GM18519 (cell line): ENCODE measurements around the gene NRARP.

Experiments used
- ATAC-seq: cut with Tn5 transposase; IDR thresholded peaks from one replicate; pipeline ENCODE4 v1.9.1; 2021; ENCODE audit warnings: mild to moderate bottlenecking, moderate library complexity; ENCODE audit not compliant: unreplicated experiment, low FRiP score

Gene NRARP

DNA sequence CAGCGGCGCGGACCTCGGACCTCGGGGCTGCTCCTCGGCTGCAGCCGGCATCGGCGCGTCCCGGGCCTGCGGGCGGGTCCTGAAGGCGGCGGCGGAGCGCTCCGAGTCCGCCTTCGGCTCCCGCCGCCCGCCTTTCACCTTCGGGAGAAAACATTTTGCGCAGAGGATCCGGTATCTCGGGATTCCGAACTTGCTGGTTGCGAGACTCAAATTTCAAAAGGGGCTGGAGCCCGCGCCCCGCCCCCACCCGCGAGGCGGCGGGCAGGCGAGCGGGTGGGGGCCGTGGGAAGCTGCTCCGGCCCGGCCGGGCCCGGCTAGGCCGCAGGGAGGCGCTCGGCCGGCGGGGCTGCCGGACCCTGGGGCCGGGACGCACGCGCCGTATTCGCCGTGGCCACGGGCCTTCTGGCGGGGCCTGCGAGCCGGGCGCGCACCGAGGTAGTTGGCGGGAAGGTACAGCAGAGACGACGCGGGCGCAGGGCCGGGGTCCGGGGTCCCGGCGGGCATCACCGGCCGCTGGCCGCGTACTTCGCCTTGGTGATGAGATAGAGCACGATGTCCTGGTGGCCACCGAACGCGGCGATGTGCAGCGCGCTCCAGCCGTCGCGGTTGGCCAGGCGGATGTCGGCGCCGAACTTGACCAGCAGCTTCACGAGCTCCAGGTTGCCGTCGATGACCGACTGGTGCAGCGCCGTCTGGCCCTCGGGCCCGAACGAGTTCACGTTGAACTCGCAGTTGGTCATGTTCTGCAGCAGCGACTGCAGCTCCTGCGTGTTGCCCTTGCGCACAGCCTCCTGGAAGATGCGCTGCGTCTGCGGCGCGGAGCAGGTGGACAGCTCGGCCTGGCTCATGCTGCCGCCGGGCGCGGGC lies 757 bp downstream of the NRARP start:
- peak; percentile 12 for ATAC-seq

DNA sequence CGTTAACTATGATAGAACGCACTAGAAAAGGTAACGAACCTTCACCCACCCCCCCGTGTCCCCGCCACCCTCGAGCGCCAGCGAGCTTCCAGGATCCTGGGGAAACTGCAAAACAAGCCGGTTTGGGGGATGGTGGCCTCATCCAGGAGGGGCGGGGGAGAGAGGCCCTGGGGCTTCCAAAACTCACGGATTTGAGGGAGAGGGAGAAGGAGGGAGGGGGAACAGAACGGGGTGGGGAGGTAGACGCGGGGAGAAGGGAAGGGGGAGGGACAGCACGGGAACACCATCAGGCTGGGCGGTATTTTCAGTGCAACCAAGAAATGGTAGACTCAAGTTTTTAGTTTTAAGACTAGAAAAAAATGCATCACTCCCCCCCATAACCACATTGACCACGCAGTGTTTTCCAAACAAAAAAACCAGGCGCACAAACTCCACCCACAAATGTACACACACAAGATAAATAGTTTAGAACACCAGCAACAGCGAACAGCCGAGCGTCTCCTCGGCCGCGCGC lies 1.4 kb downstream of the NRARP start:
- no peak for ATAC-seq

DNA sequence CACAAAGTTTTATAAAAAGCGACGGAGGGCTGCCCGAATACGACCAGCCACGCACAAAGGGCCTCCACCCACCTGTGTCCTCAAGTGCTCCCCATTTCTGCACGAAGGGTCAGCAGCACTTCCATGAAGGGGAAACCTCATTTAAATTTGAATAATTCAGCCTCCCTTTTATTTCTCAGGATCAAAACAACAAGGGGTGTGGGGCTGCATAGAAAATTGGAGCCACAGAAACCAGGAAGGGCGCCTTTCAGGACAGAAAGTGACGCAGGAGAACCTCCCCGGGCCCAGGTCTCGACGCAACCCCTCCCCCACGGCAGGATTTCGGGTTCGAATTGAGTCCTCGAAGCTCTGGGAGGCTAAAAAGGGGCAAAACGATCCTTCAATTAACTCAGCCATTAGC lies 2.1 kb downstream of the NRARP start:
- no peak for ATAC-seq

DNA sequence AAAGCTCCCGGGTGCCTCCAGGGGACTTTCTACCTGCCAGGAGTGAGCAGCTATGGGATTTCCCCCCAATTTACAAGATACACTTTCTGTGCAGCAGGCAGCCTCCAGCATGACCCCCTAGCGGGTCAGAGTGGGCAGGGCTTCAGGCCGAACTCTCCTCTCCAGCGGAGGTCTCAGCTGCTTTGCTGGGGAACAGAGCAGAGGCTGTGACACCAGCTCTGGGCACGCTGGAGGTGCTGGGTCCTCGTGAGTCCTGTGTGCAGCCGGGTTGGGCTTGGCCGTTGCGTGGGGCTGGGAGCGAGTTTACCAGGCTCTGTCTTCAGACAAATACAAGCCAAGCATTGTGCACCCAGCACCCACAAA lies 2.9 kb downstream of the NRARP start:
- ATAC-seq, result no peak

DNA sequence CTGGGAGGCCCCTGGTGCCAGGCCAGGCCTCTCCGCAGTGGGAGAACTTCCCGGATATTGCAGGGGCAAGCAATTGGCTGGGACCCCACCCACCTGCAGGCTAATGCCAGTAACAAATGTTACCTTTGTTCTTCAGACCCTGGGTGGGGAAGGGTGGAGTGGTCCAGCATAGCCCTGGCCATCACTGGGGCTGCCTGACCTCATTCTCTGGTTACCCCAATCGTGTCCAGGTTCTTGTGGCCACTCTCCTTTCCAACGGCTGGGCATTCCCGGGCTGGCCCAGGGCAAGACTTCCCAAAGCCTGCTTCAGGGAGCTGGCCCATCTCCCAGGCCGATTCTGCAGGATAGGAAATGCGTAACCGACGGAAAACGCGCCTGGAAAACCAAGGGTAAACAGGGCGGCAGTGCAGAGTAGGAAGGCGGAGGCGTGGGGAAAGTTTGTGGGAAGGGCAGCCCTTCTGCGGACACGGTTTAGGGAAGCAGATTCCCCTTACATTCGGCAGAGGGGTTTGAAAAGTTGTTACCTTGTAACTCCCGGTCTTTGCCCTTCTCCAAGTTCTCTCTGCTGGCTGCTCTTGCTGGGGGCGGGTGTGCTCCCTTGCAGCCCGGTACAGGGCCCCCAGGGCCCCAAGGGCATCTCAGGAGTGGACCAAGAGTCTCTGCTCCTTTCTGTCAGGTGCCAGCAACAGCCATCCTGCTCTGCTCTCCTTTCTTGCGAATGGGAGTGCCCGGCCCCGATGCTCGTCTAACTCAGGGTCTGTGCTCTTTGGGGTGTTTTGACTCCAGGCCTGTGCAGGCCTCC lies 3.5 kb downstream of the NRARP start:
- no peak for ATAC-seq

DNA sequence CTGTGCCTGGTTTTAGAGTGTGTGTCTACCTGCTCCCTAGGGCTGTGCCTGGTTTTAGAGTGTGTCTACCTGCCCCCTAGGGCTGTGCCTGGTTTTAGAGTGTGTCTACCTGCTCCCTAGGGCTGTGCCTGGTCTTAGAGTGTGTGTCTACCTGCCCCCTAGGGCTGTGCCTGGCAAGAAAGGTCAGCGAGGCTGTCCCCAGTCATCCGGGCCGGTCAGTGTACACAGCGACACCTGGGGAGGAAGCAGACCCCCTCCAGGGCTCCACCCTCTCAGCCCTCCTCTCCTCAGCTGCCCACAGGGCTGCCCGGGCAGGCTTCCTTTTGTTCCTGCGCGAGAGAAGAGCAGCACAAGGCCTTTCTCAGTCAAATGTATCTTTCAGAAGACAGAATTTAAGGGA lies 4.1 kb downstream of the NRARP start:
- ATAC-seq, result no peak

DNA sequence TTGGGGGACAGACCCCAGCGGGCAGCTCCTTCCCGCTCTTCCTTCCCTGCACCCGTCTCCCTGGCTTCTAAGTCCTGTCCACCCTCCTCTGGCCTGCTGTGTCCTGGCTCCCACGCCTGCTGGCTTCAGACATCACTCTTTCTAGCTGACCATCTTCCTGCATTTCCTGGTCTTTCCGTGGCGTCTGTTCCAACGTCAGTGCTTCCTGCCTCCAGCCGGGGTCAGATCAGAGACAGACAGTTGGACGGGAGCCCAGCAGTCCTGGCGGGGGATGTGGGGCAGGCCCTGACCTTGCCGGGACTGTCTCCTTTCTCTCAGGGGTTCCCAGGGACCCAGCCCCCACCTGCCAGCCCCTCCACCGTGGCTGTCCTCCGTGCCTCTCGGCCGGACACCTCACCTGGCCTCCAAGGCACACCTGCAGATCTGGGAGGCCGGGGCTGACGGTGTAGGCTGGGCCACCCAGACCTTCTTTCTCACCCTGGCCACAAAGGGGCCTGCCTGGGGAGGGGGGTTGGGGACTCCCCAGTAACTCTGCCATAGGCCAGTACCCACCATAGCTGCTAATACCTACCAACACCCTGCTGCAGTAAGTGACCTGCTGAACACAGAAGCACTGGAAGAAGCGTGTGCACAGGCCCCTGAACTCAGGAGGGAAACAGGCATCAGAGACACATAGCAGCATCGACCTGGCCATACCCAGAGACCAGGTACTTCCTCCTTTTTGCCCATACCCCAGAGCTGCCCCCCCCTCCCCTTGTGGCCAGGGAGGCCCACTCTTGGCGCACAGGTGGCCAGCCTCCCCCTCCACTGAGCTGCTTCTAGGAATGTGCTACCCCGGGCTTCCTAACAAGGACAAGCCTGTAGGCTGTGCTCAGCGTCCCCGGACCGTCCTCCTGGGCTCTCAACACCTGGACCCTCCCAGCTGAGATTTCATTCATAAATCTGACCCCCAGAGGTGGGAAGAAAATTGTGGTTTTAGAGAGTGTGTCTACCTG lies 5.1 kb downstream of the NRARP start:
- ATAC-seq, result no peak

DNA sequence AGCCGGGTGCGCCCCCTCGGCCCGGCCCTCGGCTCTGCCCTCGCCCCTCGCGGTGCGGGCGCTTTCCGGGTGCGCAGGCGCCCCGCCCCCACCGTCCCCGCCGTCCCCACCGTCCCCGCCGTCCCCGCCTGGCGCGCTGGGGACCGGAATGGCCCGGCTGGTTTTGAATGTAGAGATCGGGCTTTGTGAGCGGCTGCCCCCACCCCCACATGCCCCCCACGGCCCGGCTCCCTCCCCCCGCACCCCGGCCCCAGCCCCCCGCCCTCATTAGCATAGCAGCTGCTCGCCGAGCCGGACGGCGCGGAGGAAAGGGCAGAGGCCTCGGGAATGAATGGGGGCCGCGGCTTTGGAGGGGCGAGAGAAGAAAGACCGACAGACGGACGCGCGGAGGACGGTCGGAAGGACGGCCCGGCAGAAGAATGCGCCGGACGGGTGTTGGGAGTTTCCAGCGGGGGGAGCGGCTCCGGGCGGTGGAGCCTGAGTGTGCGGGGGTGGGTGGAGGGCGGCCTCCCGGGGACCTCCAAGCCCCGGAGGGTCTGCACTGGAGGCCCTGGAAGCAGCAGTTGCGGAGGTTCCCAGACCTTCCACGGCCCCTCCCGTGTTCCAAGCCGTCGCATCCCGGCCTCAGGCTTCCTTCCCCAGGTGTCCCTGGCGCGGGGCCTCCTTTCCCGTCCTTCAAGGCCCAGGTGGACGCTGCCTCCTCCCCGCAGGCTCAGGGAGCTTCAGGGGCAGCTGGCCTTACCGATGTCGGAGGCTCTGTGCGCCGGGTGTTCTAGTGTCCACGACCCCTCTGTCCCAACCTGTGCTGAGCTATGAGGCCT lies 6.0 kb downstream of the NRARP start:
- ATAC-seq, result no peak

DNA sequence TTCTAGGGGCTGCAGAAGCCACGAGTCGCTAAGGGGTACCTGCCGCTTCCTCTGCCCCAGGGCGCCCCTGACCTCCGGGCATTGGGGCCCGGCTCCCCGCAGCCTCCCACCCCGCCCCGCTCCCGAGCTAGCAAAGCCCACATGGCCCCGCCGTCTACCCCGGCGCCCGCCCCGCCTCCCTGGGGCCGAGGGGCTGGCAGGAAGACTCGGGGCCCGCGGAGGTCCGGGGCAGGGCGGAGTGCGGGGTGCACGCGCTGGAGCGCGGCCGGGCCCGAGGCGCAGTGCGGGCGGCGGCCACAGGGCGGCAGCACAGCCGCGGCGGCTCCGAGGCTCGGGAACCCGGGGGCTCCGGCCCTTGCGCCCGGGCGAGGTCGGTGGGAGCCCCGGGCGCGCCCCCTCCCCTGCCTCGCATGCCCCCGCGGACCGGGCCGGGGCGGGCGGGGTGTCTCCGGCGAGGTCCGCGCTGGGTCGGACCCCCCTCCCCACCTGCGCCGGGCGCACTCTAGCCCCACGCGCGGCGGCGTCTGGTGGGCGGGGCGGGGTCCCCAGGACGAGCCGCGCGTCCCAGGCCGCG lies 6.7 kb downstream of the NRARP start:
- ATAC-seq, result no peak

DNA sequence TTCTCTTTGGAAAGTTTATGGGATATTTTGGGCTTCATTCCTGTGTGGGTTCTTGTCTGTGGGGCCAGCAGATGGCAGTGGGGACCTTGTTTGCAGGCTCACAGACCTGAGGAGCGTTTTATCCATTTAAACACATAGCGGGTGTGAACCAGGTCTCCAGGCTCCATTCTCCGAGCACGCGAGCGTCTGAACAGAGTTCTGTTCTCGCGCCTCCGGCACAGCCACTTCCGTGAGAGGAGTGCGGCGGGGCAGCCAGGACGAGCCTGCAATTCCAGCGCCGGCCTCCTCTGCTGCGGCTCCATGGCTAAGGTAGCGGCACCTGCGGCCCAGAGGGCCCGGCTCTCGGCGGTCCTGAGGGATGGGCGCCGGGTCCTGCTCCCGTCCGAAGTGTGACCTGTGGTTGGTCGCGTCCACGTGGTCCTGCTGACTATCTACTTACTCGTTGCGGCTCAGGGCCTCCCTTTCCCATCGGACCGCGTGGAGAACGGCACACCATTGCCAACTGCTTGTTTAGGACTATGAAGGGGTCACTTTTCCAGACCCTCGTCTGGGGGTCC lies 7.3 kb downstream of the NRARP start:
- no peak for ATAC-seq

DNA sequence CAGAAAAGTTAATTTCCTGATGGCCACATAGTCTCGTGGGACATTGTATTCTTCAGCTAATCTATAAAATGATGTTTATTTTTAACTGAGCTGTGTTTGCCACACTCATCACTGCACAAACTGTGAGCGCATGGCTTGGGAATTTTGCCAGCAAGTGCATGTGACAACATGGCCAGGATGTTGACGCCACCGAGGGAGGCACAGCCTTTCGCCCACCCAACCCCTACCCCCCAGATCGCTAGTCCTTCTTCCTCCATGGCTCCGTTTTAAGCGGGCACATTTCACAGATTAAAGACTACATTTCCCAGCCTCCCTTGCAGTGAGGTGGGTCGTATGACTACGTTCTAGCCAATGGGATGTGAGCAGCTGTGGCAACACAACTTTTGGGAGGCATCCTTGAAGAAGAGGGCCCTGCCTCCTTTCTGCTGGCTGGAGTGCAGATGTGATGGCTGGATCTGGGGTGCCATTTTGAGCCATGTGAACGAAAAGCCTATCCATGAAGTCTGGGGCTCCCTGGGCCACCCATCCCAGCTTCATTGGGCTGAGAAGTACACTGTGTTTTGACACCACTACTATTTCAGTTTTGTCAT lies 7.9 kb downstream of the NRARP start:
- no peak for ATAC-seq

DNA sequence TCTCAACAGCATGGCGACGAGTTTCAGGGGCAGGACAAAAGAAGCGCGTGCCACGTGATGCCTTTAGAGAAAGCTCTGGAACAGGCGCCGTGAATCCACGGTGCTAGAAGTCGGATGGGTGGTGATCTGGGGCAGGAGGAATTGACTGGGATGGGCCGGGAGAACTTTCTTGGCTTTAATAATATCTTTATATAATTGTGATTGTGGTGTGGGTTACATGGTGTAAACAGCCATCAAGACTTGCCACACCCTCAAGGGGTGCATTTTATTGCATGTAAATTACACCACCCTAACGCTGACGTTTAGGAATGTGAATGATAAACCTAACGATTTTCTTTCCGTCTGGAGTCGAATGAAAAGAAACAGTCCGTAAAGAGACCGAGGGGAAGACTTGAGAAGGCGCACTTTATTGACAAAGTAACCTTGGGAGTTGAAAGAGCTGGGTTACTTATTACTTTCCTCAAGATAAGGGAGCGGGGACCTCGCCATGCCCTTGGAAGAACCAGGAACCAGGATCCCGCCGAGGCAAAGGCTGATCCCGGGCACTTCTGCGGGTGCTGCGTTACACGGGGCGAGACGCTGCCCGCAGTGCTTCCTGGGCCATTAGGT lies 8.5 kb downstream of the NRARP start:
- ATAC-seq, result no peak

DNA sequence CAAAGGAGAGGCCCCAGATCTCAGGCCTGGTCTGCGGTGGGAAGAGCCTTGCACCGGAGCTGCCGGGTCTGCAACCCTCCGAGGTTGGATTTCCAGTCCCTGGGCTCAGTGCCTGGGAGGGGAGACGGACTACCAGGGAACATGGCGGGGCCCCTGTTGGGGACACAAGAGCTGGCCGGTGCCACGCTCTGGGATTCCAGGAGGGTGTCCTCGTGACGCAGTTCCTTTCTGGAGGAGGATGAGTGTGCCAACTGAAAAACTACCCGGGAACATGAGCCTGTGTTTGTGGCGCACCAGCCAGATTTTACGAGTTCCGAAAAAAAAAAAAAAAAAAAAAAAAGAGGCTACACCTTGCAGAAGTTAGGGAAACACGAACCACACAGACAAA lies 9.0 kb downstream of the NRARP start:
- no peak for ATAC-seq

DNA sequence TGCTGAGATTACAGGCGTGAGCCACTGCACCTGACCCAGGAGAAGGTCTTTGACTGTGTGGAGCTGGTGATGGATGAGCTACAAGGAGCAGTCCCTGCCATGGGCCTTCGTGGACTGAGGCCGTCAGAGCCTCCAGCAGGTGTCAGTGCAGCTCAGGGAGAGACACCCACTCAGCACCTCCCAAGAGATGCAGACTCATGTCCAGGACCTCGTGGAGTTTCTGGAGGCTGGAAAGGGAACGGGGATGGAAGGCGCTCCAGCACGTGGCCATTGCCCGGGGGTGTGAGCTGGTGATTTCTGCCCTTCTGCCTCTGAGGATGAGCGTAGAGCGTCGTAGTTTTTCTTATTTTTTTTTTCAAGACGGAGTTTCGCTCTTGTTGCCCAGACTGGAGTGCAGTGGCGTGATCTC lies 15.1 kb downstream of the NRARP start:
- no peak for ATAC-seq

DNA sequence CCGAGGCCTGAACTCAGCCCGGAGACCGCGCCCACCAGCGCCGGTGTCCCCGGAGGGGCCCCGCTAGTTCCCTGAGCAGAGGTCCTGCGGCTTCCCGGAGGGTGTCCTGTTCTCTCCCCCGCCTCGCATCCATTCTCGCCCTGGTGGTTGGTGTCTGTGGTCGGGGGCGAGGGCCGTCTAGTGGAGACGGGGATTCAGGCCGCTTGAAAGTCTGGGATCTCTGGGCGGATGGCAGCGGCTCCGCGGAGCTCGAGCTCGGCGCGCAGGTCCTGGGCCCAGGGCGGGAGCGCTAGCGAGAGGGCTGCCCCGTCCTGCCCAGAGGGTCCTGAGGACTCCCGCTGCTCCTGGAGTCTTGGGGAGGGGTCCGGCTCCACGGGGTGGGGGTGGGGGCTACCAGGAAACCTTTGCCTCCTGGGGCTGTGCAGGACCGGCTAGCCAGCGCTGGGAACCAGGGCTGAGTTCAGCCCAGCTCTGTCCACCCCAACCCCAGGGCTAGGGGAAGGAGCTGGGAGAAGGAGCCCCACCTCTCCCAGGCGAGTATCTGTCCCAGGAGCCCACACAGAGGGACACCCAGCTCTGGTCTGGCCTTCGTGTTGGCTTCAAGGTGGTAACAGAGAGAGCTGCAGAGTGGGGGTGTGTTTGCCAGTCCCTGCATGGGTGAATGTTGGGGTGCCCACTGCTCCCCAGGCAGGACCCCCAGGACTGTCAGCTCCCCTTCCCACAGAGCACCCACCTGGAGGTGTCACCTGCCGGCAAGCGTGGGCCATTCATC lies 20.5 kb downstream of the NRARP start:
- no peak for ATAC-seq

DNA sequence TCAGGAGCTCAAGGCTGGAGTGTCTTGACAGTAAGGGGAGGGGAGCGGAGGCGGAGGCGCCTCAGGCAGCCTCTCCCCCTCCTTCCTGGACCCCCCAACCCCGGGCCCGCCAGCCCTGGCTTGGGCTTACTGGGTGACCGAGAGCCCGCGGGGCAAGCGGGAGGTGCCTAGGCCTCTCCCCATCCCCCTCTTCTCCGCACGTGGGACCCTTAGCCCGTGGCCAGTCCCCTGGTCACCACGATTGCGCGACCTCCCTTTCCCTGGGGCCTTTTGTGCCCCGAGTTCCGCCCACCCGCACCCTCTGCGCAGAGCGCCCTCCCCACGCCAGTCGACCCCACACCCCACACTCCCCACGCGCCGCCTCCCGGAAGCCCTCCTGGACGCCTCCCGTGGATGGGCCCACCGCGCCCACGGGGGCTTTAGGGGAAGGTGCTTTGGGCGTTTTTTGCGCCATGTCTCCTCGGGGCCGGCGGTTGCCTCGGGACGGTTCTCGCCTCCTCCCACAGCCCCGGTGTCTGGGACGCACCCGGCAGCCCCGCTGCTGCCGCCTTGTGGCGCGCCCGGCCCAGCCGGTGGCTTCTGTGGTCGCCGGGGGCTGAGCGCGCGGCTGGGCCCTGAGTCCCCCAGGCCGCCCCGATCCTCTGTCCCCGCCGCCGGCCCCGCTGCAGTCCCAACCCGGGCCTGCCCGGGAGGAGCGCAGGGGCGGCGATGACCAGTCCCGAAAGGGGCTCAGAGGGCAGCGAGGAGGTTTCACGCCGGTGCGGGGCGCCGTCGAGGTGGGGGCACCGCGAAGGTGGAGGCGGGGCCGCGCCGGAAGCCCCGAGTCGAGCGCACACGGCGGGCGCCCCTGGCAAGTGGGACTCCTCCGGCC lies 21.4 kb downstream of the NRARP start:
- no peak for ATAC-seq
